KG1 (cell line): ENCODE results near the gene ANKH.
"Not testable (repeated sequence)": the region's sequence is repeated elsewhere in the genome, so short reads cannot be mapped to it uniquely, and the experiment has no call there.

Experiments
- DNase-seq: peaks from one replicate; lab custom pipeline; 2025; lab: John Stamatoyannopoulos, UW

Gene ANKH

GRCh38 chr5:14826714-14827113, 44.9 kb downstream of the ANKH start:
- no peak for DNase-seq

GRCh38 chr5:14825977-14826376, 45.6 kb downstream of the ANKH start:
- no peak for DNase-seq

- no peak for DNase-seq
Measured at GRCh38 chr5:14824499-14824898, 47.1 kb downstream of the ANKH start.

GRCh38 chr5:14821100-14821845, 50.3 kb downstream of the ANKH start:
- no peak for DNase-seq

- DNase-seq: no peak
Measured at GRCh38 chr5:14818931-14819790, 52.4 kb downstream of the ANKH start.

GRCh38 chr5:14817762-14818136, 53.8 kb downstream of the ANKH start:
- not testable (repeated sequence) for DNase-seq

GRCh38 chr5:14816999-14817761, 54.4 kb downstream of the ANKH start:
- DNase-seq: no peak

GRCh38 chr5:14816374-14816998, 55.1 kb downstream of the ANKH start:
- no peak for DNase-seq

GRCh38 chr5:14813747-14814146, 57.8 kb downstream of the ANKH start:
- DNase-seq: no peak

GRCh38 chr5:14812166-14812565, 59.4 kb downstream of the ANKH start:
- no peak for DNase-seq

- no peak for DNase-seq
Measured at GRCh38 chr5:14810928-14811572, 60.5 kb downstream of the ANKH start.

GRCh38 chr5:14810282-14810681, 61.3 kb downstream of the ANKH start:
- DNase-seq: no peak

- DNase-seq: peak; percentile 75
Measured at GRCh38 chr5:14809369-14810155, 62.0 kb downstream of the ANKH start.

- no peak for DNase-seq
Measured at GRCh38 chr5:14807471-14807870, 64.1 kb downstream of the ANKH start.

- DNase-seq: no peak
Measured at GRCh38 chr5:14806456-14806855, 65.1 kb downstream of the ANKH start.

- no peak for DNase-seq
Measured at GRCh38 chr5:14802541-14802940, 69.0 kb downstream of the ANKH start.

GRCh38 chr5:14801792-14802191, 69.8 kb downstream of the ANKH start:
- no peak for DNase-seq

GRCh38 chr5:14797385-14797784, 74.2 kb downstream of the ANKH start:
- not testable (repeated sequence) for DNase-seq

- DNase-seq: peak; percentile 12
Measured at GRCh38 chr5:14794583-14795230, 76.9 kb downstream of the ANKH start.

- no peak for DNase-seq
Measured at GRCh38 chr5:14793851-14794250, 77.7 kb downstream of the ANKH start.
